Subcutaneous adipose tissue (tissue), 4 donors: Measurements from ENCODE around the gene KMT5B. TPM values are rescaled to one million over a fixed set of nuclear protein-coding genes. Genes with fewer than 3 reads are reported as not detected.

Experiments used
- CTCF ChIP-seq: fragments of 450-650 bp; IDR thresholded peaks from one replicate; pipeline ENCODE4 v1.5.1; 2016; ENCODE audit warnings: low read depth, mild to moderate bottlenecking, control low read depth, antibody characterized with exemption, moderate library complexity
- total RNA-seq, 4 donors: library from RNA; depleted of rRNA; stranded (reverse); fragments of >200 nt; gene quantifications; one replicate each; pipeline ENCODE4 v1.1.0, GENCODE V29; 2016

Gene KMT5B
- total RNA-seq, 4 donors from 2014 or later, result 30.6 to 42.8 (median 37.9) TPM

- no peak for TF ChIP-seq CTCF
Measured at GRCh38 chr11:68257477-68258362, 44.6 kb upstream of the KMT5B start.

- TF ChIP-seq CTCF, result no peak
Measured at GRCh38 chr11:68256331-68256741, 43.2 kb upstream of the KMT5B start.

GRCh38 chr11:68255526-68255925 lies 42.4 kb upstream of the KMT5B start:
- TF ChIP-seq CTCF, result no peak

- no peak for TF ChIP-seq CTCF
Measured at GRCh38 chr11:68254421-68254820, 41.3 kb upstream of the KMT5B start.

GRCh38 chr11:68251765-68252164 lies 38.7 kb upstream of the KMT5B start:
- TF ChIP-seq CTCF, result no peak

- TF ChIP-seq CTCF, result no peak
Measured at GRCh38 chr11:68242616-68243015, 29.5 kb upstream of the KMT5B start.

- no peak for TF ChIP-seq CTCF
Measured at GRCh38 chr11:68231621-68232020, 18.5 kb upstream of the KMT5B start.
